Liver (tissue), 3 donors: ENCODE results near the gene PDCD1.

Experiments
- CTCF ChIP-seq: fragments of 150-350 bp; IDR thresholded peaks from 2 replicates; pipeline ENCODE4 v1.5.1; 2017; ENCODE audit warnings: improper control_type of control experiment, low read depth, low read length; ENCODE audit not compliant: missing input control
- EGR1 ChIP-seq, 2 donors: IDR thresholded peaks; 2 replicates each; pipeline ENCODE4 v1.6.1; 2016 to 2018; ENCODE audit warnings: antibody characterized with exemption in 2 of 2, low read depth in 2 of 2
- FOXA1 ChIP-seq: IDR thresholded peaks from 2 replicates; pipeline ENCODE4 v1.6.1; 2016; ENCODE audit warnings: antibody characterized with exemption
- GABPA ChIP-seq, 2 donors: IDR thresholded peaks in 1 of 2; conservative IDR thresholded peaks in 1 of 2; 2 replicates each; pipeline ENCODE4 v1.6.1; 2016; ENCODE audit warnings: antibody characterized with exemption in 2 of 2, mild to moderate bottlenecking in 1 of 2, moderate library complexity in 1 of 2
- JUND ChIP-seq, 2 donors: IDR thresholded peaks; 2 replicates each; pipeline ENCODE4 v1.6.1; 2016; ENCODE audit warnings: antibody characterized with exemption in 2 of 2
- RAD21 ChIP-seq, 2 donors: IDR thresholded peaks; 2 replicates each; pipeline ENCODE4 v1.6.1; 2016; ENCODE audit warnings: antibody characterized with exemption in 2 of 2, mild to moderate bottlenecking in 2 of 2
- REST ChIP-seq: IDR thresholded peaks from 2 replicates; pipeline ENCODE4 v1.6.1; 2016; ENCODE audit warnings: antibody characterized with exemption, mild to moderate bottlenecking
- TAF1 ChIP-seq: conservative IDR thresholded peaks from 2 replicates; pipeline ENCODE4 v1.6.1; 2016; ENCODE audit warnings: antibody characterized with exemption, mild to moderate bottlenecking
- ZBTB33 ChIP-seq: IDR thresholded peaks from 2 replicates; pipeline ENCODE4 v1.6.1; 2016; ENCODE audit warnings: antibody characterized with exemption
- TF ChIP-seq, protein P1 (sequence below): IDR thresholded peaks from 2 replicates; pipeline ENCODE4 v1.6.1; 2016; ENCODE audit warnings: antibody characterized with exemption
- donor health status: healthy.
- donor health status: healthy.

GRCh38 chr2:241892299-241893137, 33.8 kb upstream of the PDCD1 start:
- no peak for TF ChIP-seq EGR1 (IDR thresholded peaks at IDR 0.05; ENCODE audit: low read depth in 2 of 2)
- TF ChIP-seq CTCF = no peak
- TF ChIP-seq JUND (IDR thresholded peaks at IDR 0.05) = no peak
- TF ChIP-seq RAD21 (IDR thresholded peaks at IDR 0.05) = no peak
- no peak for TF ChIP-seq FOXA1
- TF ChIP-seq TAF1 = no peak
- TF ChIP-seq, protein P1, sequence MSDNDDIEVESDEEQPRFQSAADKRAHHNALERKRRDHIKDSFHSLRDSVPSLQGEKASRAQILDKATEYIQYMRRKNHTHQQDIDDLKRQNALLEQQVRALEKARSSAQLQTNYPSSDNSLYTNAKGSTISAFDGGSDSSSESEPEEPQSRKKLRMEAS = no peak
- TF ChIP-seq REST = no peak
- TF ChIP-seq ZBTB33 = no peak
- TF ChIP-seq GABPA (IDR thresholded peaks at IDR 0.05 in 1 of 2, conservative IDR thresholded peaks at IDR 0.05 in 1 of 2) = no peak
